Retinal pigment epithelial cell (primary cell): ENCODE data around the gene EVI5.

Experiments used
- DNase-seq: peaks from one replicate; pipeline ENCODE4 v3.0.0-alpha.2; 2010; ENCODE audit warnings: low read depth
- H3K4me3 ChIP-seq: 2 replicates; pipeline ENCODE4 v1.5.1; 2011; ENCODE audit warnings: mild to moderate bottlenecking, low read length, control low read depth, moderate library complexity
- TF ChIP-seq, protein P1 (sequence below): conservative IDR thresholded peaks from 2 replicates; pipeline ENCODE4 v1.5.1; 2011; ENCODE audit warnings: low read depth, low read length, control low read depth, inconsistent platforms

The EVI5 gene

DNA sequence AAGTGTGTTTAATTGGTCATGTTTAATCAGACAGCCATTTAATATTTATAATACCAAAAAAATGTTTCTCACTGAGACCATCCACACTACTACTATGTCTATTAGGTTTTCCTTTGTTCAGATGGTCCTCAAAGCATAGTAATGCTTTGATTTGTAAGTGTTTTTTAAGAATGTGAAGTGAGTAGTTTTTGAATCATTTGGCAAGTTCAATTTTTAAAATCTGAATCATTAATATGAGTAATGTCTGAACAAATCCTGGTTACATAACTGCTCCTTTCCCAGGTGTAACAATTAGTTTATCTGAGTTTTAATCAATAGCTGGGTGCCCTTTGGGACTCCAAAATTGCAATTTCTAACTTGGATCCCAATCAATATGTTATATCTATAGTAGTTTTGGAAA is 23.5 kb upstream of the EVI5 start:
- TF ChIP-seq, protein P1, sequence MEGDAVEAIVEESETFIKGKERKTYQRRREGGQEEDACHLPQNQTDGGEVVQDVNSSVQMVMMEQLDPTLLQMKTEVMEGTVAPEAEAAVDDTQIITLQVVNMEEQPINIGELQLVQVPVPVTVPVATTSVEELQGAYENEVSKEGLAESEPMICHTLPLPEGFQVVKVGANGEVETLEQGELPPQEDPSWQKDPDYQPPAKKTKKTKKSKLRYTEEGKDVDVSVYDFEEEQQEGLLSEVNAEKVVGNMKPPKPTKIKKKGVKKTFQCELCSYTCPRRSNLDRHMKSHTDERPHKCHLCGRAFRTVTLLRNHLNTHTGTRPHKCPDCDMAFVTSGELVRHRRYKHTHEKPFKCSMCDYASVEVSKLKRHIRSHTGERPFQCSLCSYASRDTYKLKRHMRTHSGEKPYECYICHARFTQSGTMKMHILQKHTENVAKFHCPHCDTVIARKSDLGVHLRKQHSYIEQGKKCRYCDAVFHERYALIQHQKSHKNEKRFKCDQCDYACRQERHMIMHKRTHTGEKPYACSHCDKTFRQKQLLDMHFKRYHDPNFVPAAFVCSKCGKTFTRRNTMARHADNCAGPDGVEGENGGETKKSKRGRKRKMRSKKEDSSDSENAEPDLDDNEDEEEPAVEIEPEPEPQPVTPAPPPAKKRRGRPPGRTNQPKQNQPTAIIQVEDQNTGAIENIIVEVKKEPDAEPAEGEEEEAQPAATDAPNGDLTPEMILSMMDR, result no peak
- no peak for DNase-seq
- H3K4me3 ChIP-seq, result no peak overlapping the region

GRCh38 chr1:92805216-92805615 is 20.3 kb upstream of the EVI5 start:
- DNase-seq, result no peak
- H3K4me3 ChIP-seq, result no peak overlapping the region
- TF ChIP-seq, protein P1, result no peak

- TF ChIP-seq, protein P1, result no peak
- no peak overlapping the region for H3K4me3 ChIP-seq
- peak; percentile 91 for DNase-seq
Observed at GRCh38 chr1:92804721-92805201, 19.9 kb upstream of the EVI5 start.

- H3K4me3 ChIP-seq, result no peak overlapping the region
- no peak for DNase-seq
- TF ChIP-seq, protein P1, result no peak
Observed at GRCh38 chr1:92803140-92803887, 18.4 kb upstream of the EVI5 start.

DNA sequence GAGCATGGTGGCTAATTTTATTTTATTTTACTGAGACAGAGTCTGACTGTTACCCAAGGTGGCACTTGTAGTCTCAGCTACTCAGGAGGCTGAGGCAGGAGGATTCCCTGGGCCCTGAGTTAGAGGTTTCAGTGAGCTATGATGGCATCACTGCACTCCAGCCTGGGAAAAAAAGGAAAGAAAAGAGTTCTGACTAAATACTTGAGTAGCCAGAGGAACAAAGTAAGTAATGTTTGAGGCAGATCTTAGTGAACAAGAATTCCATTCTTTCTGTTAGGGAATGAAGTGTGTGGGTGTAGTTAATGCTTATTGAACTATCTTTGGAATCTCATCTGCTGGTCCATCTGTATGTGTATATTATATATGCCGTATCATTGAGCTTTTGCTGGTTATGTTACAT is 13.1 kb upstream of the EVI5 start:
- no peak for DNase-seq
- H3K4me3 ChIP-seq, result no peak overlapping the region
- TF ChIP-seq, protein P1, result no peak

DNA sequence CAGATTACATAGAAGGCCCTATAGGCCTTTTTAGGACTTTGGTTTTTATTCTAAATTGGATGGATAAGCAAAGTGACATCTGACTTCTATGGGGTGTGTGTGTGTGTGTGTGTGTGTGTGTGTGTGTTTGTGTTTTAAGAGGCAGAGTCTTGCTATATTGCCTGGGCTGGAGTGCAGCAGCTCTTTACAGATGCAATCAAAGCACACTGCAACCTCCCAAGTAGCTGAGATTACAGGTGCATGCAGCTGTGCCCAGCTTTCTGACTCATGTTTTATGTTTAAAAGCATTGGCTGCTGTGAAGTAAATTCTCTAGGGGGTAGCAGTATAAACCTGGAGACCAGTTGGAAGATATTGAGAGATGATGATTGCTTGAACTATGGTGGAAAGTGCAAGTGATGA is 12.4 kb upstream of the EVI5 start:
- no peak for DNase-seq
- H3K4me3 ChIP-seq, result no peak overlapping the region
- TF ChIP-seq, protein P1, result no peak

DNA sequence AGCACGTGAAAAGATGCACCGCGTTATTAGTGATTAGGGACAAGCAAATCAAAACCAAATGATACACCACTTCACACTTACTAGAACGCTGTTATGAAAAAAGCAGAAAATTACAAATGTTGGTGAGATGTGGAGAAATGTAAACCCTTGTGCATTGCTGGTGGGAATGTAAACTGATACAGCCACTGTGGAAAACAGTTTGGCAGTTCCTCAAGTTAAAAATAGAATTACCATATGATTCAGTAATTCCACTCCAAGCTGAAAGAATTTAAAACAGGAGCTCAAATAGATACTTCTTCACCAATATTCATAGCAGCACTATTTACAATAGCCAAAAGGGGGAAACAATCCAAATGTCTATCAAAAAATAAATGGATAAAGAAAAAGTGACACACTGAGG is 10.3 kb upstream of the EVI5 start:
- no peak overlapping the region for H3K4me3 ChIP-seq
- TF ChIP-seq, protein P1, result no peak
- no peak for DNase-seq
